AG20443 (cell line): Measurements from ENCODE around the gene AZU1.

Experiments used
- DNase-seq: peaks from one replicate; pipeline ENCODE4 v3.0.0; 2012; ENCODE audit warnings: low spot score, mixed read lengths

AZU1 gene

GRCh38 chr19:827710-828321 is at the start of gene AZU1:
Gene AZU1, plus strand, starts transcription at chr19:827837. Its CDS starts 10 bp downstream, at chr19:827847.
- DNase-seq = peak; percentile 45

DNA sequence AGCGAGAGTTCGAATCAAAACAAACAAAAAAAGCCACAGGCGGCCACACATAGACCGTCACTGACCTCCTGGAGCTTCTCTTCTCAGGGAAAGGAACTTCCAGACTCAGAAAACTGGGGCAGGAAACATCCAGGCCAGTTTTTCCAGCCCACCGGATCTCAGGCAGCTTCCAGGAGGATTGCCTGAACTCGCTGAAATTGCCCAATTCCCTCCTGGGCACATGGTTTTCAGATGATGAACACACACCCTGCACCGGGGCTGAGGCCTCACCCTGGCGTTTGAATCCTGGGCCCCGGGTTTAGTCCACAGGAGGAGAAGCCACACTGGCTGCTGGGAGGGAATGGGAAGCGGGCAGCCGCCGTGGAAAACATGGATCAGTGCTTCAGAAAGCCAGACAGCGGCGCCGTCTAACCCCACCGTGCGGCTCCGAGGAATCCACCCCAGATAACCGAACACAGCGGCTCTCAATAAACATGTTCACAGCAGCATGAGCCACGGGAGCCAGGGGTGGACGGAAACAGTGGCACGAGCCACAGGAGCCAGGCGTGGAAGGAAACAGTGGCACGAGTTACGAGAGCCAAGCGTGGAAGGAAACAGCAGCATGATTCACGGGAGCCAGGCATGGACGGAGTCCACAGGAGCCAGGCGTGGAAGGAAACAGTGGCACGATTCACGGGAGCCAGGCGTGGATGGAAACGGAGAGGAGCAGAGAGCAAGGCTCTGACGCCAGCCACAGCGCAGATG is 48.6 kb upstream of the AZU1 start:
- DNase-seq = peak; percentile 90

GRCh38 chr19:780935-781334 is 46.7 kb upstream of the AZU1 start:
- no peak for DNase-seq

GRCh38 chr19:781800-782184 is 45.8 kb upstream of the AZU1 start:
- no peak for DNase-seq

- DNase-seq = peak; percentile 75
Measured at GRCh38 chr19:782185-782877, 45.3 kb upstream of the AZU1 start.

DNA sequence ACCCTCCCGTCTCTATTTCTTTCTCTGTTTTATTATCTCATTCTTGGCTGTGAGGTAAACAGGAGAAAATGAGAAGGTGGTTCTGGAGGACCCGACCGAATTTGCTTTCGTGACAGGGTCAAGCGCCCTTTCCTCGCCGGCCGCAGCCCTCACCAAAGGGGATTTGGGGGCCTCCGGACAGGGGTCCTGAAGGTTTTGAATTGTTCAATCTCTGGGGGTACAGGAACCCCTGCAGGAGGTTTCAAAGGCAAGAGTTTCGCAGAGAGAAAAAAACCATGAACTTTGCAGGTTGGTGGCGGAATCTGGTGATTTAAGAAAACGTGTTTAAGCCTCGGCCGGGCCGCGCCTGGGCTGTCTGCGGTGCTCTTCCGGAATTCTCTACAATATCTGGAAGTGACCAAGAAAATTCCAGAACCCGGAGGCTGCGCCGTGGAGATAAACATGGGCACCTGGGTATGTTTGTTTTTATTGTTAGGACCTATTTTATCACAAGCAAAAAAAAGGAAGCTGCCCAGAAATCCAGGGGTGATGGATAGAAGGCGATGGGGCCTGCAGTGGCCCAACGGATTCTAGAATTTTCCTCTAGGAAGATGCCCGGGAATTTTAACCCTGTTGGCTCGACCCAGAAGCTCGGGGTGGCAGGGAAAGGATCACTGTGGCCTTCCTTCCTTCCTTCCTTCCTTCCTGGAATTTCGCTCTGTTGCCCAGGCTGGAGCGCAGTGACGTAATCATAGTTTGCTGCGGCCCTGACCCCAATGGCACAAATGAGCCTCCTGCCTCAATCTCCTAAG is 44.6 kb upstream of the AZU1 start:
- DNase-seq = no peak

- no peak for DNase-seq
Measured at GRCh38 chr19:784541-784940, 43.1 kb upstream of the AZU1 start.

DNA sequence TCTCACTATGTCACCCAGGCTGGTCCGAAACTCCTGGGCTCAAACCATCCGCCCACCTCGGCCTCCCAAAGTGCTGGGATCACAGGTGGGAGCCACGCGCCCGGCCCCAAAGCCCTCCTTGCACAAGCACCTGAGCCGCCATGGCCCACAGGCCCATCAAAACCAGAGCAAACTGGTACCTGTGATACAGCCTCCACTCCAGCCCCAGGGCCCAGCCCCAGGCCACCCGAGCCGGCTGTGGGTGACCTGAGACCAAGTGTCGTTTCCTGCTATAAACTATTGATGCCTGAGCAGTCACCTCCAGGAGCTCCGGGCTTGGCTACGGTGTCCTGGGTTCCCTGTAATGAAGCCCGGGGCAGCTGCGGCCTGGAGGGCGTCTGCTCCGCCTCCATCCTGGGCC is 40.1 kb upstream of the AZU1 start:
- DNase-seq = no peak

DNA sequence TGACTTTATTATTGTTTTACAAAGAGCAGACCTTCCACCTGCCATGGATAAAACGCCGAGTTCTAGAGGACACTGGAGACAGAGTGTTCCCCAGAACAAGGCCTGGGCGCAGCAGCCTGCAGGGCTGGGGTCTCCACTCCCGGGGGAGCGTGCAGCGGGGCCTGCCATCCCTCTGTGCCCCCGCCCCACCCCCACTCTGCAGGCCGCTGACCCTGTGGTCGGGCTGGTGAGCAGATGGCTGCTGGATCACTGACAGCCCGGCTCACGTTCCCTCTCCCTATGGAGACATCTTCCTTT is 39.0 kb upstream of the AZU1 start:
- no peak for DNase-seq

DNA sequence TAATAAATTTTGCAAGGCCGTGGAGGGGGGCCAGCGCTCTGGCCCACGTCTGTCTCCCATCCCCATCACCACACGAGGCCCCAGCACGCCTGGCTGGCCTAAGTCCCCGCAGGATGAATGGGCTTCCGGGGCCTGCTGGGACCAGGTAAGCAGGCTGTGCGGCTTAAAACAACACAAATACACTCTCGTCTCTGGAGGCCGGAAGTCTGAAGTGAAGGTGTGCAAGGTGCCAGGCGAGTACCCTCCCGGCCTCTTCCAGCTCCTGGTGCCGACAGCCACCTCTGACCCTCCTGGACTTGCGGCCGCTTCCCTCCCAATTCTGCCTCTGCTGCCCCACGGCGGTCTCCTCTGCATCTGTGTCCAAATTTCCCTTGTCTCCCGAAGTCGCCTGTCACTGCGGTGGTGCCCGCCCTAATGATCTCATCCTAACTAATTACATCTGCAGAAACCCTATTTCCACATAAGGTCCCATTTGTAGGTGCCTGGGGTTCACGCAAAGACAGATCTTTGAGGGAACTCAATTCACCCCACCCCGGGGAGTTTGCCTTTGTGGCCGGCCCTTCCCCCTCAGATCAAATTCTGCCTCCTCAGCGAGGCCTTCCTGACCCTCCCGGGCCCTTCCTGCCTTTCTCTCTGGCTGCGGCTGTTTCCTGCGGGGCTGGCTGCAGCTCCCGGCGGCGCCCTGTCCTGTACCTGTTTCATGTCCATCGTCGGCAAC is 38.5 kb upstream of the AZU1 start:
- peak; percentile 25 for DNase-seq

DNA sequence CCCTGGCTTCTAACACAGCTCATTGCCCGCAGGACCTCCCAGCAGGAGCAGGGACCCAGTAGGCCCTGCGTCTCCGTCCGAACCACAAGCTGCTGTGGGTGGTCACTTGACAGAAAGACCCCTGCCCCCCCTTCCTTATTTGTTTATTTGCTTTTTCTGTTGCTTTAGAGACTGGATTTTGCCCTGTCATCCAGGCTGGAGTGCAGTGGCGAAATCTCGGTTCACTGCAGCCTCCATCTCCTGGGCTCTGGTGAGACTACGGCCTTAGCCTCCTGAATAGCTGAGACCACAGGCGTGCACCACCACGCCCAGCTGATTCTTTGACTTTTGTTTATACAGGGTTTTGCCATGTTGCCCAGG is 38.0 kb upstream of the AZU1 start:
- no peak for DNase-seq

GRCh38 chr19:791007-791566 is 36.5 kb upstream of the AZU1 start:
- DNase-seq = no peak

- DNase-seq = no peak
Measured at GRCh38 chr19:791567-792305, 35.9 kb upstream of the AZU1 start.

- no peak for DNase-seq
Measured at GRCh38 chr19:792306-792885, 35.2 kb upstream of the AZU1 start.

DNA sequence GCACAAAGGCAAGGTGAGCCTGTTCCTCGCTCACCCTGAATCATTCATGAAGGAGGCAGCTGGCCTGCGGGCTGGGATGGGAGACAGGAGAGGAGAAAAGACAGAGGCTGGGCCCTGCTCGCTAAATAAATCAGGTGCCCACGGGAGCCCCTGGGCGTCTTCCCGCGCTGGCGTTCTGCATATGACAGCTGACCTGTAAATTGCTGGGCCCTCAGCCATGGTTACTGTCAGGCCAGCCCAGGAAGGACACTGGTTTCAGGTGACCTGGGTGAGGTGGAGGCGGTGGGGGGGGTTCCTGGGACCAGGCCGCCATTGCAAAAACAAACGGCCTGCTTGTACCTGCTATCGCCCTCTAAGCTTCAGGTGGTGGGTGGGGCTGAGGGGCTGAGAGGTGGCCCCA is 33.8 kb upstream of the AZU1 start:
- DNase-seq = no peak

- peak; percentile 25 for DNase-seq
Measured at GRCh38 chr19:795073-795611, 32.5 kb upstream of the AZU1 start.

DNA sequence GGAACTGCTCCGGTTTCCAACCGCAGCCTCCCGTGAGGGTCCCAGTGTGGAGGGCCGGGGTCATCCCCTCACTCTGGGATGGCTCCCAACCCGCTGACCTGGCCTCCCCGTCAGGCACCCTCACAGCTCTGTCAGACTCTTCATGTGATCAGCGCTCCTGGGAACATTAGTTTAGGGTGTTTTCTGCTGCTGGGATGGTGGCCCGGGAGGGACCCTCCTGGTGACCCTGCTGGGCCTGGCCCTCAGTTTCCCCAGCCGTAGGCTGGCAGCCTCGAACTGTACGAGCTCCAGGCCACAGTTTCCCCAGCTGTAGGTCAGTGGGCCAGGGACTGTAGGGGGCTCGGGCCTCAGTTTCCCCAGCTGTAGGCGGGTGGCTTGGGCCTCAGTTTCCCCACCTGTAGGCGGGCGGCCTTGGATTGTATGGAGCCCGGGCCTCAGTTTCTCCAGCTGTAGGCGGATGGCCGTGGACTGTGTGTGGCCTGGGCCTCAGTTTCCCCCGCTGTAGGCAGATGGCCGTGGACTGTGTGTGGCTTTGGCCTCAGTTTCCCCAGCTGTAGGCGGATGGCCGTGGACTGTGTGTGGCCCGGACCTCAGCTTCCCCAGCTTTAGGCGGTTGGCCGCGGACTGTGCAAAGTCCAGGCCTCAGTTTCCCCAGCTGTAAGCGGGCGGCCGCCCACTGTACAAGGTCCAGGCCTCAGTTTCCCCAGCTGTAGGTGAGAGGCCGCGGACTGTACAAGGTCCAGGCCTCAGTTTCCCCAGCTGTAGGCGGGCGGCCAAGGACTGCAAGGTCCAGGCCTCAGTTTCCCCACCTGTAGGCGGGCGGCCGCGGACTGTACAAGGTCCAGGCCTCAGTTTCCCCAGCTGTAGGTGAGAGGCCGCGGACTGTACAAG is 31.7 kb upstream of the AZU1 start:
- DNase-seq = no peak

DNA sequence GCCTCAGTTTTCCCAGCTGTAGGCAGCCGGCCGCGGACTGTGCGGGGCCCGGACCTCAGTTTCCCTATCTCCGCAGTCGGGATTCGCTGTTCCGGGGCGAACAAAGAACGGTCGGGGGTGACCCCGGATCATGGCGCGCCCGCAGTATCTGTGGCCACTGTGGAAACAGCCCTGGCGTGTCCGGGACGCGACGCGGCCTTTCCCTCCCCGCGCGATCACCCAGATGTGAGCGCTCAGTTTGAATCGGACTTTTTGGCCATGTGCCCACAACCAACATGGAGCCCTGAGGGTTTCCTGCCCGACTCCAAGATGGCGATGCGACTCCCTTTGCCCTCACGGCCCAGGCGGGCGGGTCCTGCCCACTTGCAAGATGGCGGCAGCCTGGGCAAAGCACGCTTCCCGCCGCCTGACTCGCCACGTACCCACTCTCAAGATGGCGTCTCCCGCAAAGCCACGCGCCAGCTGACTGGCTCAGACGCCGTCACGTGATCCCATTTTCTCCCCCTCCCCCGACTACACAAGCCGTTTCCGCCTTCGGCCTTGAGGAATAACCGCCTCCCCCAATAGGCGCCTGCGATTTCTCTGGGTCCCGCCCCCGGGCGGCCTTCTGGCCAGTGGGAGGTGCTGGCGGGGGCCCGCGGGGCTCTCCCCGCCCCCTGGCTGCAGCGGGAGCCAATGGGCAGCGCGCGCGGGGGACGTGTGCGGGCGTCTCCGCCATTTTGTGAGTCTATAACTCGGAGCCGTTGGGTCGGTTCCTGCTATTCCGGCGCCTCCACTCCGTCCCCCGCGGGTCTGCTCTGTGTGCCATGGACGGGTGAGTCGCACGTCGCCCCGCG is 30.7 kb upstream of the AZU1 start, which contains the start of gene PTBP1:
PTBP1 (plus strand) TSS at position 761 of the 836 bp plus-strand sequence; CDS start at position 807, 46 bp downstream.
- peak; percentile 98 for DNase-seq
